Subcutaneous abdominal adipose tissue (tissue), 5 donors: ENCODE results near the gene ZNF777.
"Not testable (repeated sequence)": the region's sequence is repeated elsewhere in the genome, so short reads cannot be mapped to it uniquely, and the experiment has no call there.

Experiments used
- H3K27ac ChIP-seq: one replicate; pipeline ENCODE4 v1.7.0; 2013; ENCODE audit warnings: low read depth, mild to moderate bottlenecking, inconsistent platforms, low read length, moderate library complexity
- H3K27me3 ChIP-seq, 5 donors: one replicate each; pipeline ENCODE4 v1.7.0; 2013; ENCODE audit warnings: low read length in 5 of 5, inconsistent platforms in 1 of 5; ENCODE audit not compliant: control insufficient read depth in 5 of 5, insufficient read depth in 4 of 5
- H3K36me3 ChIP-seq, 5 donors: one replicate each; pipeline ENCODE4 v1.7.0; 2013; ENCODE audit warnings: low read length in 5 of 5; ENCODE audit not compliant: control insufficient read depth in 5 of 5, insufficient read depth in 5 of 5
- H3K4me1 ChIP-seq, 5 donors: one replicate each; pipeline ENCODE4 v1.7.0; 2013; ENCODE audit warnings: low read length in 5 of 5, mild to moderate bottlenecking in 3 of 5, moderate library complexity in 1 of 5; ENCODE audit not compliant: control insufficient read depth in 5 of 5, insufficient read depth in 5 of 5
- H3K4me3 ChIP-seq, 5 donors: one replicate each; pipeline ENCODE4 v1.7.0; 2013; ENCODE audit warnings: low read length in 5 of 5, low read depth in 1 of 5
- H3K9ac ChIP-seq, 5 donors: one replicate each; pipeline ENCODE4 v1.7.0; 2013; ENCODE audit warnings: low read length in 5 of 5, mild to moderate bottlenecking in 4 of 5, moderate library complexity in 3 of 5
- H3K9me3 ChIP-seq, 5 donors: one replicate each; pipeline ENCODE4 v1.7.0; 2013; ENCODE audit warnings: low read length in 5 of 5; ENCODE audit not compliant: control insufficient read depth in 5 of 5
- donor health status: healthy.
- donor health status: healthy.
- donor health status: healthy.
- donor health status: healthy.
- donor health status: healthy.

ZNF777 gene

DNA sequence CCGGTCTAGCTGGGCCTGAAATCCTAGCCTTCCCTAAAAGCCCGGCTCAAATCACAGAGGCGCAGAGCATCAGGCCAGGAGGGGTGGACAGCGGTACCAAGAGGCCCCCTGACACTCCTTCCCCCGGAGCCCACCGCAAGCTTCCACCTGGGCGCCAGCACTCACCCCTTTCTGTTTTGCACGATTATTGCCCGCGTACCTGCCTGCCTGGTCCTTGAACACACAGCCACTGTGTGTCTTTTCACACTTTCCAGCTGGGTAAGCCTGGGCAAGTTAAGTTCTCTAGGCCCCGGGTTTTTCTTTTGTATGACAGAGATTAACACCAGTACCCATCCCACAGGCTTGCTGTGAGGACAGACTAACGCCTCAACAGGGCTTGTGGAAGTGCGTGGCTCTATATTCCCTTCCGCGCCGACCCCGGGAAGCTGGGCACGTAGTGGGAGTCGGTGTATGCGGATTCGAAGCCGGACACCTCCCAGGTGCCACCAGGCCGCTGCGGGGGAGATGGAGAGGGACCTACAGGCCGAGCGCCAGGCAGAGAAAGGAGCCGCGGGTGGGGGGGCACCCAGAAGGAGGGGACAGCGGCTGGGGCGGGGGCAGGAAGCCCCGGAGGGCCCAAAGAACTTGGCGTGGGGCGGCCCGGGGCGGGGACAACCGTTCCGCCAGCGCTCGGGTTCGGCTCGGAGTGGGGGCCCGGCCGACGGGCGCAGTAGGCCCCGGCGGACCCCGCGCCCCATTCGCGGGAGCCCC, 36.0 kb upstream of the ZNF777 start:
- H3K36me3 ChIP-seq, result peaks cover 5 to 26% (median 23%) of the 10 kb centered on the region in 5 donors
- no peaks in the 10 kb centered on the region for H3K9me3 ChIP-seq
- peak overlapping the region; percentile 71 to 84 (median 82) for H3K4me3 ChIP-seq
- H3K27ac ChIP-seq, result peak overlapping the region; percentile 70
- H3K9ac ChIP-seq, result peak overlapping the region; percentile 56 to 87 (median 83)
- no peaks in the 10 kb centered on the region for H3K27me3 ChIP-seq
- peaks cover 2 to 30% (median 27%) of the 10 kb centered on the region in 5 donors for H3K4me1 ChIP-seq

GRCh38 chr7:149495785-149496641, 35.2 kb upstream of the ZNF777 start:
- Histone ChIP-seq H3K4me3 (peak overlapping the region; percentile 67 to 84 (median 75)), H3K27me3 (no peaks in the 10 kb centered on the region), H3K9ac (peak overlapping the region in 4 of 5 donors; percentile 30 to 85 (median 65)), H3K36me3 (peaks cover 6 to 34% (median 31%) of the 10 kb centered on the region in 5 donors), H3K9me3 (no peaks in the 10 kb centered on the region), H3K4me1 (peaks cover 2 to 30% (median 27%) of the 10 kb centered on the region in 5 donors), H3K27ac (peak overlapping the region; percentile 70)

DNA sequence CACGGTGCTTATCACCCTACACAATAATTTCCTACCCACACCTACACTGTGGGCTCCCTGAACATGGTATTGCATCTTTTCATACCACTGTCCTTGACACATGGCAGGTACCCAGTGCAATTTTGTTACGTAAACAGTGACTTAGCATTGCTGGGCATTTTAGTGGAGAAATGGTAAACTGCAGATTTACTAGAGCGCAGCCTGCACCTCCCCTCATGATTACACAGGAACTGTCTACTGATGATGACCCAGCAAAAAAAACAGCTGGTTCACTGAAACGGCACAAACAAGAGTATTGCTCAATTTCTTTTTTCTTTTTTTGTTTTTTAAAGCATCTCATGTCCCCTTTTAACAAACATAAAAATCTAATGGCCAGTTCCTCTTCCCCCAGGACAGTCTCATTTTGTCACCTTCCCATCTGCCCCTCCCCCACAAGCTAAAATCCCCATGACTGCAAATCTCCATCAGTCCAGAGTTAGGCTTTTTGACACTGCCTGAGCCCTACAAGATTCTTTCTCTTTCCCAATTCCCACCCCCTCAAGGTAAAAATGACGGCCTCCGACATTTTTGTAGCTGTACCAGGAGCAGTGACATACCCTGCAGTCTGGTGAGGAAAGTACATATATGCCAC, 34.0 kb upstream of the ZNF777 start:
- H3K27me3 ChIP-seq, result no peaks in the 10 kb centered on the region
- no peak overlapping the region for H3K4me3 ChIP-seq
- H3K9me3 ChIP-seq, result no peaks in the 10 kb centered on the region
- H3K36me3 ChIP-seq, result peaks cover 6 to 45% (median 43%) of the 10 kb centered on the region in 5 donors
- H3K27ac ChIP-seq, result peak overlapping the region; percentile 70
- H3K9ac ChIP-seq, result peak overlapping the region in 3 of 5 donors; percentile 40 to 85 (median 40)
- H3K4me1 ChIP-seq, result peaks cover 2 to 30% (median 27%) of the 10 kb centered on the region in 5 donors

DNA sequence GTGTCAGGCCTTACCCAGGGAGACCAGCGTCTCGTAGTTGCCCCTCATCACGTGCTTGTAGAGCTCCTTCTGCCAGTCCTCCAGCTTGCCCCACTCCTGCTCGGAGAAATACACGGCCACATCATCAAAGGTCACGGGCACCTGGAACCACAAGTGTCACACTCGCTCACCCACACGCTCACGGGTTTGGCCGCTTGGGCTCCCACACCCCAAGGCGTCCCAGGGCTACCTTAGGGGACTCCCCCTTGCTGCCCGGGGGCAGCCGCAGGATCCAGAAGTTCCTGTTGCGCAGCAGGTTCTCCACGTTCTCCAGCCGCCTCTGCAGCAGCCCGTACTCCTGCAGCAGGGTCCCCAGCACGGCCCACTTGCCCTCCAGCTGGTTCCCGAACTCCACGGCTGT, 33.1 kb upstream of the ZNF777 start:
- not testable (repeated sequence) for H3K27me3 ChIP-seq, H3K9ac ChIP-seq, H3K27ac ChIP-seq, H3K9me3 ChIP-seq, H3K4me3 ChIP-seq
- H3K36me3 ChIP-seq, result peaks cover 6 to 54% (median 50%) of the 10 kb centered on the region in 5 donors
- peaks cover 2 to 30% (median 27%) of the 10 kb centered on the region in 5 donors for H3K4me1 ChIP-seq

DNA sequence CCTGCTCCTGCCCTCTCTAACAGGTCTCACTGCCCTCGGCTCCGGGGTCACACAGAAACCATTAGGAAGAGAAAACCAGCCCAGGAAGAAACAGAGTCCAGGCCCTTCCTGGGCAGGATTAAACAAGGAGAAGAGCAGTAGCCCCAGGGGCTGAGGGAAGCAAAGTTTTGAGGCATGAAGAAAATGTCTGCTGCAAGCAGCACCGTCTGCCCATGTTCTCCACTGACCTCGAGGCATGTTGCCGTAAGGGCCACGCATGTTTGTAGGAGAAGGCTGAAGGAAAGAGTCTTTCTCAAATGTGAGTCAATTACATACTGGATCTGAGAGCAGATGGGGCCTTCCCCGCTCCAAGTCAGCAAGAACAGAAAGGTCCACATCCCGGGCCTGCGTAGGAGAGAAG, 32.5 kb upstream of the ZNF777 start:
- no peaks in the 10 kb centered on the region for H3K9me3 ChIP-seq
- peaks cover 6 to 58% (median 53%) of the 10 kb centered on the region in 5 donors for H3K36me3 ChIP-seq
- no peak overlapping the region for H3K4me3 ChIP-seq
- no peak overlapping the region for H3K27ac ChIP-seq
- H3K27me3 ChIP-seq, result no peaks in the 10 kb centered on the region
- H3K4me1 ChIP-seq, result peaks cover 2 to 30% (median 27%) of the 10 kb centered on the region in 5 donors
- no peak overlapping the region for H3K9ac ChIP-seq

DNA sequence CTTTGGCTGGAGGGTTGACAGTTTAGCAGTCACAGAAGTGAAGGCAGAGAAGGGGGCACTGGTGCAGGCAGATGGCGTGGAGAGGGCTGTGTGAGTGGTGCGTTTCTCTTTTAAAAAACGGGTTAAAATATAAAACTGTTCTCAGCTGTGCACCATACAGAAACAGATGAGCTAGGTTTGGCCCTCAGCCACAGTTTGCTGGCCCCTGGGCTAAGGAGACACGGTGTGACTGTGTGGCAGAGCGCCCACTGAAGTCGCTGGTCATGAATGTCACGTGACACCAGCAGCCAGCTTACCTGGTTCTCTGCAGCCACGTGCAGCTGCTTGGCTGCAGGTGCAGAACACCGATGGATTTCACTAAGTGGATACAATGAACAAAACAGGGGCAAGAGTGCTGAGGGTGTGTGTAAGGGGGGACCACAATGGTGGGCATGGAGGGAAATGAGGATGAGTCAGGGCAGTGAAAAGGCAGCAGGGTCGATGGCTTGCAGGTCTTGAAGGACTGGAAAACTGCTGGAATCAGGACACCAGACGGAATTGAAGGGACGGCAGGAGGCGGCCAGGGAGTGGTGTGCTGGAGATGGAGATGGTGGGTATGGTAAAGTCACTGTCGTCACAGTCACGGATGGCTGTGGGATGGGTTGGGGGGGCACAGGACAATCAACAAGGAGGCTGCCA, 29.4 kb upstream of the ZNF777 start:
- peaks cover 8 to 81% (median 77%) of the 10 kb centered on the region in 5 donors for H3K36me3 ChIP-seq
- H3K9ac ChIP-seq, result no peak overlapping the region
- no peak overlapping the region for H3K4me3 ChIP-seq
- no peak overlapping the region for H3K27ac ChIP-seq
- no peaks in the 10 kb centered on the region for H3K27me3 ChIP-seq
- no peaks in the 10 kb centered on the region for H3K9me3 ChIP-seq
- H3K4me1 ChIP-seq, result peaks cover 0 to 9% (median 9%) of the 10 kb centered on the region in 5 donors

DNA sequence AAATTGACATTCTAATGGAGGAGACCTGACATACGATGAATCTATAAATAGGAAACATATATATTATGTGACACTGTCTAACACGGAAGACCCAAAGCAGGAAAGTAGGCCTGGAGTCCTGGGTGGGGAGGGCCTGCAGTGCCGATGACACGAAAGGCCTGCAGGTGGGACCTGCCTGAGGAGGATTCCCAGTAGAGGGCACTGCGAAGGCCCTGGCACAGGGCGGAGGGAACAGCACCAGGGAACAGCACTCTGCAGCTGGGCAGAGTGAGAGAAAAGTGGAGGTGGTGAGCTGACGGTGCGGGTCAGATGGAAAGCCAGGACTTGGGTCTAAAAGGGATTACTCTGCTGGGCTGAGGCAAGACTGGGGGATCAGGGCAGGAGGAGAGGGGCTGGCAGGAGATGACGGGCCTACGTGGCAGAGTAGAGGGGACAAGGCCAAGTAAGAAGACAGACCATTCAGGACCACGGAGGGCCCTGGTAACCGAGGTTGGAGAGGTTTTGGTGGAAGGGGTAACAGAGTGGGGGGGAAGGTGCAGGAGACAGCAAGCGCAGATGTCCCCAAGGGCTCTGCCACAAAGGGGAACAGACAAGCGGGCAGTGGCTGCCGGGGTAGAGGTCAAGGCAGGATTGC, 28.6 kb upstream of the ZNF777 start:
- Histone ChIP-seq H3K9ac (no peak overlapping the region), H3K27ac (no peak overlapping the region), H3K36me3 (peaks cover 13 to 83% (median 78%) of the 10 kb centered on the region in 5 donors), H3K4me3 (no peak overlapping the region), H3K9me3 (no peaks in the 10 kb centered on the region), H3K27me3 (no peaks in the 10 kb centered on the region), H3K4me1 (peaks cover 0 to 2% (median 2%) of the 10 kb centered on the region in 5 donors)

DNA sequence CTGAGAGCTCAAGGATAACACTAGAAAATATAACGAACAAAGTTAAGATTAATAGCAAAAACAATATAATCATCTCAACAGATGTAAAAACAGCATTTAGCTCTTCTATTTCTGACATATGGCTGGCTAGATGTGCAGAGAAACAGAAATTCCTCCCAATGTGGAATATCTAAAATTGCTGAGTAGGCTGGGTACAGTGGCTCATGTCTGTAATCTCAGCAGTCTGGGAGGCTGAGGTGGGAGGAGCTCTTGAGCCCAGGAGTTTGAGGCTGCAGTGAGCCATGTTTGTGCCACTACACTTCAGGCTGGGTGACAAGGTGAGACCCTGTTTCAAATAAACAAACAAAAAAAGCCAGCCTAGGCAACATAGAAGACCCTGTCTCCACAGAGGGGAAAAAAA, 18.7 kb upstream of the ZNF777 start:
- H3K9ac ChIP-seq, result no peak overlapping the region
- peaks cover 23 to 39% (median 30%) of the 10 kb centered on the region in 5 donors for H3K36me3 ChIP-seq
- peaks cover 0 to 4% (median 0%) of the 10 kb centered on the region in 5 donors for H3K9me3 ChIP-seq
- H3K4me3 ChIP-seq, result no peak overlapping the region
- peaks cover 0 to 3% (median 0%) of the 10 kb centered on the region in 5 donors for H3K4me1 ChIP-seq
- no peaks in the 10 kb centered on the region for H3K27me3 ChIP-seq
- no peak overlapping the region for H3K27ac ChIP-seq

- Histone ChIP-seq H3K4me3 (no peak overlapping the region), H3K27me3 (no peaks in the 10 kb centered on the region), H3K36me3 (peaks cover 23 to 47% (median 38%) of the 10 kb centered on the region in 5 donors)
Measured at GRCh38 chr7:149478754-149479153, 17.9 kb upstream of the ZNF777 start.

More at GRCh38 chr7:149478754-149479153, 17.9 kb upstream of the ZNF777 start:
- Histone ChIP-seq H3K9me3 (peaks cover 0 to 4% (median 0%) of the 10 kb centered on the region in 5 donors), H3K4me1 (peaks cover 0 to 3% (median 0%) of the 10 kb centered on the region in 5 donors), H3K9ac (no peak overlapping the region), H3K27ac (no peak overlapping the region)
